Fibroblast of lung (primary cell): ENCODE measurements around the gene IAPP.

Source experiments
- EZH2 ChIP-seq: IDR thresholded peaks from 2 replicates; pipeline ENCODE4 v1.5.1; 2012; ENCODE audit warnings: low read length, control low read depth, mild to moderate bottlenecking; ENCODE audit errors: missing control alignments
- TF ChIP-seq, protein P1 (sequence below), 2 donors: IDR thresholded peaks in 1 of 2; conservative IDR thresholded peaks in 1 of 2; 1 replicate in 1 of 2; 2 replicates in 1 of 2; pipeline ENCODE4 v1.5.1; 2011 to 2012; ENCODE audit warnings: low read length in 2 of 2, control low read depth in 1 of 2, inconsistent platforms in 1 of 2, low read depth in 1 of 2, mild to moderate bottlenecking in 1 of 2

DNA sequence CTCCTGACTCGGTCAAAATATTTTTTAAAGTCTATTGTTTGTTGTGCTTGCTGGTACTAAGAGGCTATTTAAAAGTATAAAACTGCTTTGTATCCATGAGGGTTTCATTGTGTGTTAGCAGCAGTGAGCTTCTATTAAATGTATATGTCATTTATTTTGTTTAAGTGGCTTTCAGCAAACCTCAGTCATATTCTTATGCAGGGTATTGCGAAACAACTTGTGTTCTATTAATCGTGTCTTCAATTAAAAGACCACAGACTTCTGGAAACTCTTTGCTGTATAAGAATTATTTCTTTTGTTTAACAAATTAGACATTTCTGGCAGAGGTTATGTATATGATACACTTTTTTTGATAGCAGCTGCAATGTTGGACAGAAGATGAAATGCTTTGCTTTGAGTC, 6.5 kb downstream of the IAPP start:
- TF ChIP-seq, protein P1, sequence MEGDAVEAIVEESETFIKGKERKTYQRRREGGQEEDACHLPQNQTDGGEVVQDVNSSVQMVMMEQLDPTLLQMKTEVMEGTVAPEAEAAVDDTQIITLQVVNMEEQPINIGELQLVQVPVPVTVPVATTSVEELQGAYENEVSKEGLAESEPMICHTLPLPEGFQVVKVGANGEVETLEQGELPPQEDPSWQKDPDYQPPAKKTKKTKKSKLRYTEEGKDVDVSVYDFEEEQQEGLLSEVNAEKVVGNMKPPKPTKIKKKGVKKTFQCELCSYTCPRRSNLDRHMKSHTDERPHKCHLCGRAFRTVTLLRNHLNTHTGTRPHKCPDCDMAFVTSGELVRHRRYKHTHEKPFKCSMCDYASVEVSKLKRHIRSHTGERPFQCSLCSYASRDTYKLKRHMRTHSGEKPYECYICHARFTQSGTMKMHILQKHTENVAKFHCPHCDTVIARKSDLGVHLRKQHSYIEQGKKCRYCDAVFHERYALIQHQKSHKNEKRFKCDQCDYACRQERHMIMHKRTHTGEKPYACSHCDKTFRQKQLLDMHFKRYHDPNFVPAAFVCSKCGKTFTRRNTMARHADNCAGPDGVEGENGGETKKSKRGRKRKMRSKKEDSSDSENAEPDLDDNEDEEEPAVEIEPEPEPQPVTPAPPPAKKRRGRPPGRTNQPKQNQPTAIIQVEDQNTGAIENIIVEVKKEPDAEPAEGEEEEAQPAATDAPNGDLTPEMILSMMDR (conservative IDR thresholded peaks at IDR 0.05 in 1 of 2, IDR thresholded peaks at IDR 0.05 in 1 of 2; ENCODE audit: low read depth in 1 of 2, low read length in 2 of 2) = no peak
- no peak for TF ChIP-seq EZH2
